HCT116 (cell line): ENCODE data around the gene A2M. TPM values are rescaled to one million over a fixed set of nuclear protein-coding genes. Genes with fewer than 3 reads are reported as not detected.

ENCODE experiments used
- ATAC-seq: fragments of 200-7000 bp; cut with Tn5 transposase; 2 replicates; pipeline ENCODE4 v1.9.1; 2020; ENCODE audit warnings: mild to moderate bottlenecking, moderate library complexity
- BruUV-seq: library from RNA; stranded (reverse); fragments of 400-500 nt; replicated peaks from 2 replicates; lab custom pipeline; 2021; lab: Mats Ljungman, UMichigan
- CTCF ChIA-PET: fragments of 300-600 bp; sonication (Branson Sonifier 250); formaldehyde crosslinking; loops from one replicate; lab custom pipeline; 2021; ENCODE audit warnings: antibody characterized with exemption; lab: Charles Lee
- POLR2A ChIA-PET: fragments of 300-600, 350-600 bp; sonication (Branson Sonifier 250); formaldehyde crosslinking; loops from one replicate; lab custom pipeline; 2021; ENCODE audit warnings: antibody characterized with exemption; lab: Charles Lee
- RAD21 ChIA-PET, 2 experiments: fragments of 300-600 bp; sonication (Branson Sonifier 250); formaldehyde crosslinking; loops; one replicate each; lab custom pipeline; 2023; ENCODE audit warnings: low total read pairs in 2 of 2; ENCODE audit not compliant: uncharacterized antibody in 2 of 2, unreplicated experiment in 2 of 2, low non-redundant PET in 1 of 2; lab: Charles Lee
- DNase-seq: peaks from one replicate; pipeline ENCODE4 v3.0.0-alpha.2; 2010; ENCODE audit warnings: low read depth, low spot score
- H2AFZ ChIP-seq: fragments of 200-600 bp; shearing (Covaris generic), sonication (generic); 2 replicates; pipeline ENCODE4 v1.6.1; 2017; ENCODE audit warnings: low read depth, mixed run types, mixed read lengths, antibody characterized with exemption, low read length; ENCODE audit not compliant: poor library complexity, severe bottlenecking
- H3K27ac ChIP-seq: 2 replicates; pipeline ENCODE4 v1.5.1; 2012; ENCODE audit warnings: low read depth, low read length
- H3K27me3 ChIP-seq: fragments of 200-600 bp; sonication (generic); 2 replicates; pipeline ENCODE4 v1.6.1; 2016; ENCODE audit warnings: mixed run types, low read length, mixed read lengths; ENCODE audit not compliant: insufficient read depth
- H3K36me3 ChIP-seq, 2 experiments: fragments of 200-500 bp in 1 of 2; fragments of 200-600 bp in 1 of 2; sonication (Bioruptor generic) in 1 of 2; sonication (generic) in 1 of 2; 2 replicates each; pipeline versions ENCODE4 v1.5.1 to v1.6.1; 2014 to 2016; ENCODE audit warnings: low read length in 2 of 2, inconsistent platforms in 1 of 2, mixed read lengths in 1 of 2, mixed run types in 1 of 2; ENCODE audit not compliant: insufficient read depth in 2 of 2, control insufficient read depth in 1 of 2
- H3K4me1 ChIP-seq, 2 experiments: fragments of 200-600 bp in 1 of 2; sonication (generic) in 1 of 2; 2 replicates each; pipeline versions ENCODE4 v1.5.1 to v1.6.1; 2012 to 2017; ENCODE audit warnings: low read length in 2 of 2, inconsistent platforms in 1 of 2, mild to moderate bottlenecking in 1 of 2, mixed read lengths in 1 of 2, mixed run types in 1 of 2, moderate library complexity in 1 of 2; ENCODE audit not compliant: insufficient read depth in 2 of 2, control insufficient read depth in 1 of 2
- H3K4me2 ChIP-seq: fragments of 200-600 bp; sonication (generic); 2 replicates; pipeline ENCODE4 v1.6.1; 2017; ENCODE audit warnings: mixed run types, low read length, mixed read lengths
- H3K4me3 ChIP-seq, 2 experiments: fragments of 200-600 bp in 1 of 2; sonication (generic) in 1 of 2; replicated peaks in 1 of 2; 2 replicates each; pipeline ENCODE4 v1.5.1; 2011 to 2016; ENCODE audit warnings: low read length in 2 of 2, control low read depth in 1 of 2, low read depth in 1 of 2, mild to moderate bottlenecking in 1 of 2, mixed read lengths in 1 of 2, mixed run types in 1 of 2
- H3K79me2 ChIP-seq: fragments of 200-600 bp; sonication (generic); 2 replicates; pipeline ENCODE4 v1.6.1; 2017; ENCODE audit warnings: mild to moderate bottlenecking, mixed run types, low read length, moderate library complexity, mixed read lengths; ENCODE audit not compliant: insufficient read depth
- H3K9ac ChIP-seq: fragments of 200-600 bp; sonication (generic); 2 replicates; pipeline ENCODE4 v1.6.1; 2016; ENCODE audit warnings: low read length, mixed read lengths
- H3K9me2 ChIP-seq: fragments of 200-600 bp; sonication (generic), shearing (Covaris generic); 2 replicates; pipeline ENCODE4 v1.6.1; 2017; ENCODE audit warnings: mixed run types, mild to moderate bottlenecking, moderate library complexity; ENCODE audit not compliant: insufficient read depth
- H3K9me3 ChIP-seq, 2 experiments: fragments of 200-500 bp in 1 of 2; fragments of 200-600 bp in 1 of 2; sonication (Bioruptor generic) in 1 of 2; sonication (generic) in 1 of 2; 2 replicates each; pipeline ENCODE4 v1.6.1; 2014 to 2017; ENCODE audit warnings: low read length in 2 of 2, mixed read lengths in 2 of 2, inconsistent platforms in 1 of 2, low read depth in 1 of 2, mild to moderate bottlenecking in 1 of 2, mixed run types in 1 of 2, moderate library complexity in 1 of 2; ENCODE audit not compliant: control insufficient read depth in 1 of 2, insufficient read depth in 1 of 2
- H4K20me1 ChIP-seq: fragments of 200-600 bp; sonication (generic), shearing (Covaris generic); 2 replicates; pipeline ENCODE4 v1.6.1; 2017; ENCODE audit warnings: mixed run types, mild to moderate bottlenecking, moderate library complexity; ENCODE audit not compliant: insufficient read depth
- CBX3 ChIP-seq: IDR thresholded peaks from 2 replicates; pipeline ENCODE4 v1.6.1; 2012; ENCODE audit warnings: low read depth
- EGR1 ChIP-seq: IDR thresholded peaks from 2 replicates; pipeline ENCODE4 v1.6.1; 2012; ENCODE audit warnings: low read depth
- ELF1 ChIP-seq: IDR thresholded peaks from 2 replicates; pipeline ENCODE4 v1.6.1; 2012; ENCODE audit warnings: low read depth, borderline replicate concordance
- EZH2 ChIP-seq: fragments of 200-600 bp; sonication (generic); IDR thresholded peaks from 2 replicates; pipeline ENCODE4 v1.6.1; 2017; ENCODE audit warnings: antibody characterized with exemption, mixed run types
- EZH2phosphoT487 ChIP-seq: fragments of 200-600 bp; IDR thresholded peaks from 2 replicates; pipeline ENCODE4 v1.6.1; 2018; ENCODE audit warnings: antibody characterized with exemption, borderline replicate concordance
- FOSL1 ChIP-seq: IDR thresholded peaks from 2 replicates; pipeline ENCODE4 v1.6.1; 2012; ENCODE audit warnings: low read depth
- POLR2A ChIP-seq: IDR thresholded peaks from 2 replicates; pipeline ENCODE4 v1.7.0; 2011; ENCODE audit warnings: borderline replicate concordance; ENCODE audit not compliant: insufficient read depth, insufficient read length; ENCODE audit errors: extremely low read depth
- POLR2AphosphoS5 ChIP-seq: IDR thresholded peaks from 2 replicates; pipeline ENCODE4 v1.6.1; 2011; ENCODE audit warnings: mild to moderate bottlenecking, low read depth, low read length, moderate library complexity
- RAD21 ChIP-seq: IDR thresholded peaks from 2 replicates; pipeline ENCODE4 v1.6.1; 2012; ENCODE audit warnings: low read depth, mild to moderate bottlenecking
- SIN3A ChIP-seq: IDR thresholded peaks from 2 replicates; pipeline ENCODE4 v1.6.1; 2012; ENCODE audit warnings: low read depth
- SRF ChIP-seq: IDR thresholded peaks from 2 replicates; pipeline ENCODE4 v1.6.1; 2012; ENCODE audit warnings: low read depth
- TCF7L2 ChIP-seq: IDR thresholded peaks from 2 replicates; pipeline ENCODE4 v1.7.0; 2011; ENCODE audit warnings: borderline replicate concordance, inconsistent platforms; ENCODE audit not compliant: insufficient read depth, insufficient read length; ENCODE audit errors: extremely low read depth
- YY1 ChIP-seq: IDR thresholded peaks from 2 replicates; pipeline ENCODE4 v1.6.1; 2011; ENCODE audit warnings: low read length, low read depth, moderate library complexity, mild to moderate bottlenecking; ENCODE audit not compliant: insufficient replicate concordance; ENCODE audit errors: extremely low read depth
- ZNF274 ChIP-seq: fragments of 200-500 bp; sonication (Bioruptor generic); IDR thresholded peaks from 2 replicates; pipeline ENCODE4 v1.6.1; 2014; ENCODE audit warnings: mild to moderate bottlenecking, low read depth, low read length, inconsistent platforms
- intact Hi-C: fragments of 100-400 bp; cut with micrococcal nuclease; formaldehyde crosslinking; loops from 2 replicates; pipeline ENCODE4 v1.10.0; 2022
- total RNA-seq: library from RNA; stranded (reverse); gene quantifications from one replicate; pipeline ENCODE4 v1.2.1, GENCODE V29; 2021; ENCODE audit not compliant: unreplicated experiment
- TF ChIP-seq, protein P1 (sequence below): IDR thresholded peaks from 2 replicates; pipeline ENCODE4 v1.6.1; 2012; ENCODE audit warnings: low read depth
- TF ChIP-seq, protein P2 (sequence below): IDR thresholded peaks from 2 replicates; pipeline ENCODE4 v1.6.1; 2011; ENCODE audit warnings: mild to moderate bottlenecking, low read length, moderate library complexity; ENCODE audit not compliant: insufficient replicate concordance; ENCODE audit errors: extremely low read depth

Gene A2M
- total RNA-seq, 1 experiment from 2014 or later: 3.0 TPM

DNA sequence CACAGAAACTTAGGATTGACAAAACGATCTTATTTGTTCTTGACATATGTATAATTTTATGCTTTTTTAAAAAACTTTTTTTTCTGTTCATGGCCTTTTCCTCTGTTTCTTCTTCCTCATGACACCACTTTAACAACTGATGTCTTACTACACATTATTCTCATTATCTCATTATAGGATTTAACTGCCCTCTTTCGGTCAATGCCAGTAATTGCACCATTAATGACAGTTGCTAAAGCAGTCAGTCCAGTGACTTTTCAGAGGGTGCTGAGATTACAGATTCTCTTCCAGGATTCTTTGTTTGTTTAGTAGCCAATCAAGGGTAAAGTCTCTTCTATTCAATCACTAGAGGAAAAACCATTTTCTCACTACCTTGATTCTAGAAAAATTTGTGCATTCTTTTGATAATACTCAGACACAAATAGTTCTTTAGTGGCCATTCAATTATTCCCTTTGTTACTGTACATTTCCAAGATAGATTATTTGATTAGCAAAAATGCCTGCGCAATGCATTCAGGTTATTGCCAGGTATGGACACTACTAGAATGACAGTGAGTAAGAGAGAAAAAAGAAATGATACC is 76.2 kb downstream of the A2M start (continued):
- no peak for TF ChIP-seq TCF7L2
- TF ChIP-seq FOSL1: no peak
- TF ChIP-seq SRF: no peak
- TF ChIP-seq EZH2phosphoT487: no peak
- TF ChIP-seq POLR2AphosphoS5: no peak
- peak; percentile 78 for TF ChIP-seq RAD21
- no peak for TF ChIP-seq ELF1
- TF ChIP-seq, protein P1, sequence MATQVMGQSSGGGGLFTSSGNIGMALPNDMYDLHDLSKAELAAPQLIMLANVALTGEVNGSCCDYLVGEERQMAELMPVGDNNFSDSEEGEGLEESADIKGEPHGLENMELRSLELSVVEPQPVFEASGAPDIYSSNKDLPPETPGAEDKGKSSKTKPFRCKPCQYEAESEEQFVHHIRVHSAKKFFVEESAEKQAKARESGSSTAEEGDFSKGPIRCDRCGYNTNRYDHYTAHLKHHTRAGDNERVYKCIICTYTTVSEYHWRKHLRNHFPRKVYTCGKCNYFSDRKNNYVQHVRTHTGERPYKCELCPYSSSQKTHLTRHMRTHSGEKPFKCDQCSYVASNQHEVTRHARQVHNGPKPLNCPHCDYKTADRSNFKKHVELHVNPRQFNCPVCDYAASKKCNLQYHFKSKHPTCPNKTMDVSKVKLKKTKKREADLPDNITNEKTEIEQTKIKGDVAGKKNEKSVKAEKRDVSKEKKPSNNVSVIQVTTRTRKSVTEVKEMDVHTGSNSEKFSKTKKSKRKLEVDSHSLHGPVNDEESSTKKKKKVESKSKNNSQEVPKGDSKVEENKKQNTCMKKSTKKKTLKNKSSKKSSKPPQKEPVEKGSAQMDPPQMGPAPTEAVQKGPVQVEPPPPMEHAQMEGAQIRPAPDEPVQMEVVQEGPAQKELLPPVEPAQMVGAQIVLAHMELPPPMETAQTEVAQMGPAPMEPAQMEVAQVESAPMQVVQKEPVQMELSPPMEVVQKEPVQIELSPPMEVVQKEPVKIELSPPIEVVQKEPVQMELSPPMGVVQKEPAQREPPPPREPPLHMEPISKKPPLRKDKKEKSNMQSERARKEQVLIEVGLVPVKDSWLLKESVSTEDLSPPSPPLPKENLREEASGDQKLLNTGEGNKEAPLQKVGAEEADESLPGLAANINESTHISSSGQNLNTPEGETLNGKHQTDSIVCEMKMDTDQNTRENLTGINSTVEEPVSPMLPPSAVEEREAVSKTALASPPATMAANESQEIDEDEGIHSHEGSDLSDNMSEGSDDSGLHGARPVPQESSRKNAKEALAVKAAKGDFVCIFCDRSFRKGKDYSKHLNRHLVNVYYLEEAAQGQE: no peak

DNA sequence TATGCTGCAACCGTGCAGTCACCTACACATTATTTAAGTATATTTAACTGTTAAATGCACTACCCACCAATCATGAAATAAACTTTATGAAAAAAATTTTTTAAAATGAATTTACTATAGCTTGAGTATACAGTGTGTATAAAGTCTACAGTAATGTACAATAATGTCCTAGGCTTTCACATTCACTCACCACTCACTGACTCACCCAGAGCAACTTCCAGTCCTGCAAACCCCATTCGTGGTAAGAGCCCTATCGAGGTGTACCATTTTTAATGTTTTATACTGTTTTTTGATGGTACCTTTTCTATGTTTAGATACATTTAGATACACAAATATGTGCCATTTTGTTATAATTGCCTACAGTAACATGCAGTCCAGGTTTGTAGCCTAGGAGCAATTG is 78.3 kb downstream of the A2M start:
- H3K27me3 ChIP-seq: 0 out of 2 replicates have a peak, but pooled peaks cover 4% of the 10 kb centered on the region
- POLR2A ChIA-PET: no interaction called here
- H3K9me2 ChIP-seq: no peaks in the 10 kb centered on the region
- no peaks in the 10 kb centered on the region for H3K9me3 ChIP-seq
- no peaks in the 10 kb centered on the region for H4K20me1 ChIP-seq
- DNase-seq: no peak
- no peaks in the 10 kb centered on the region for H3K79me2 ChIP-seq
- no peak overlapping the region for H3K27ac ChIP-seq
- H3K4me3 ChIP-seq: no peak overlapping the region
- H2AFZ ChIP-seq: no peak overlapping the region
- no TSS peak for BruUV-seq
- CTCF ChIA-PET: interaction anchor here (0.8 kb wide), 1 partner anchor 12 kb away, joined by 4 read pairs; no protein-coding TSS in a partner anchor
- H3K4me2 ChIP-seq: no peak overlapping the region
- ATAC-seq: no peak
- intact Hi-C loops: loop anchor here (5.0 kb wide), 2 partner anchors 145 to 255 kb away; no protein-coding TSS in a partner anchor
- no peaks in the 10 kb centered on the region for H3K4me1 ChIP-seq
- H3K9ac ChIP-seq: no peak overlapping the region
- no peaks in the 10 kb centered on the region for H3K36me3 ChIP-seq
- RAD21 ChIA-PET: no interaction called here
- TF ChIP-seq SIN3A (no peak), CBX3 (no peak), FOSL1 (no peak), ZNF274 (no peak), EGR1 (no peak), EZH2 (no peak), SRF (no peak), POLR2A (no peak), YY1 (no peak)
- TF ChIP-seq, protein P2, sequence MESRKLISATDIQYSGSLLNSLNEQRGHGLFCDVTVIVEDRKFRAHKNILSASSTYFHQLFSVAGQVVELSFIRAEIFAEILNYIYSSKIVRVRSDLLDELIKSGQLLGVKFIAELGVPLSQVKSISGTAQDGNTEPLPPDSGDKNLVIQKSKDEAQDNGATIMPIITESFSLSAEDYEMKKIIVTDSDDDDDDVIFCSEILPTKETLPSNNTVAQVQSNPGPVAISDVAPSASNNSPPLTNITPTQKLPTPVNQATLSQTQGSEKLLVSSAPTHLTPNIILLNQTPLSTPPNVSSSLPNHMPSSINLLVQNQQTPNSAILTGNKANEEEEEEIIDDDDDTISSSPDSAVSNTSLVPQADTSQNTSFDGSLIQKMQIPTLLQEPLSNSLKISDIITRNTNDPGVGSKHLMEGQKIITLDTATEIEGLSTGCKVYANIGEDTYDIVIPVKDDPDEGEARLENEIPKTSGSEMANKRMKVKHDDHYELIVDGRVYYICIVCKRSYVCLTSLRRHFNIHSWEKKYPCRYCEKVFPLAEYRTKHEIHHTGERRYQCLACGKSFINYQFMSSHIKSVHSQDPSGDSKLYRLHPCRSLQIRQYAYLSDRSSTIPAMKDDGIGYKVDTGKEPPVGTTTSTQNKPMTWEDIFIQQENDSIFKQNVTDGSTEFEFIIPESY: no peak
- TF ChIP-seq, protein P1: no peak
